ENCODE results near the gene PTOV1.
A peak's percentile ranks its signal among the peaks of the same experiment; 100 is the strongest.

Gene PTOV1

GRCh38 chr19:49862391-49863253 lies 11.7 kb downstream of the PTOV1 start:
- DNase-seq, result no peak

GRCh38 chr19:49863254-49863934 lies 12.4 kb downstream of the PTOV1 start:
- Mint-ChIP-seq H3K4me3 (no peak overlapping the region), H3K36me3 (ENCODE audit: insufficient read depth) (peaks cover 72% of the 10 kb centered on the region)

More at GRCh38 chr19:49862391-49863253, 11.7 kb downstream of the PTOV1 start:
- no peak for ATAC-seq (replicated peaks)
- Mint-ChIP-seq H3K36me3 (ENCODE audit: insufficient read depth) (peaks cover 72% of the 10 kb centered on the region), H3K9me3 (no peaks in the 10 kb centered on the region), H3K4me3 (no peak overlapping the region), H3K27ac (peak overlapping the region; percentile 47 to 80), H3K27me3 (no peaks in the 10 kb centered on the region), H3K4me1 (ENCODE audit: low read depth in 2 of 2) (peaks cover 25 to 27% of the 10 kb centered on the region in 2 donors)

GRCh38 chr19:49863935-49864320 lies 13.0 kb downstream of the PTOV1 start:
- H3K4me3 Mint-ChIP-seq, result no peak overlapping the region
- H3K36me3 Mint-ChIP-seq (ENCODE audit: insufficient read depth), result peaks cover 73% of the 10 kb centered on the region
- H3K27ac Mint-ChIP-seq, result no peak overlapping the region
- DNase-seq (no peak), ATAC-seq (replicated peaks) (no peak)
- peaks cover 30 to 35% of the 10 kb centered on the region in 2 donors for H3K4me1 Mint-ChIP-seq (ENCODE audit: low read depth in 2 of 2)
- no peaks in the 10 kb centered on the region for H3K9me3 Mint-ChIP-seq
- H3K27me3 Mint-ChIP-seq, result no peaks in the 10 kb centered on the region

More at GRCh38 chr19:49863254-49863934, 12.4 kb downstream of the PTOV1 start:
- Mint-ChIP-seq H3K4me1 (ENCODE audit: low read depth in 2 of 2) (peaks cover 30 to 34% of the 10 kb centered on the region in 2 donors), H3K27ac (peak overlapping the region; percentile 47 to 80), H3K27me3 (no peaks in the 10 kb centered on the region), H3K9me3 (no peaks in the 10 kb centered on the region)
- ATAC-seq (replicated peaks) (no peak), DNase-seq (no peak)

GRCh38 chr19:49864890-49865289 lies 13.9 kb downstream of the PTOV1 start:
- no peak overlapping the region for H3K4me3 Mint-ChIP-seq
- no peaks in the 10 kb centered on the region for H3K27me3 Mint-ChIP-seq
- DNase-seq (no peak), ATAC-seq (replicated peaks) (no peak)
- H3K36me3 Mint-ChIP-seq (ENCODE audit: insufficient read depth), result peaks cover 68% of the 10 kb centered on the region
- peaks cover 30 to 35% of the 10 kb centered on the region in 2 donors for H3K4me1 Mint-ChIP-seq (ENCODE audit: low read depth in 2 of 2)
- H3K9me3 Mint-ChIP-seq, result no peaks in the 10 kb centered on the region
- peak overlapping the region in 1 of 2 donors; percentile 79 for H3K27ac Mint-ChIP-seq

- H3K27me3 Mint-ChIP-seq, result no peaks in the 10 kb centered on the region
- DNase-seq, result peak; percentile 82 to 84 (median 83)
- H3K36me3 Mint-ChIP-seq (ENCODE audit: insufficient read depth), result peaks cover 53% of the 10 kb centered on the region
- H3K4me1 Mint-ChIP-seq (ENCODE audit: low read depth in 2 of 2), result peaks cover 37 to 41% of the 10 kb centered on the region in 2 donors
- peak within 1 kb of the TSS in 1 of 2 donors; percentile 95 for H3K27ac Mint-ChIP-seq
- peak; percentile 51 for ATAC-seq (replicated peaks)
- H3K4me3 Mint-ChIP-seq, result no peak within 1 kb of the TSS
- H3K9me3 Mint-ChIP-seq, result no peaks in the 10 kb centered on the region
Measured at GRCh38 chr19:49866933-49867782, 16.2 kb downstream of the PTOV1 start, which contains the start of gene PNKP. Gene PNKP, minus strand, starts transcription at chr19:49867576. Its CDS starts 372 bp downstream, at chr19:49867204.

- Mint-ChIP-seq H3K4me3 (no peak overlapping the region), H3K27me3 (no peaks in the 10 kb centered on the region), H3K4me1 (ENCODE audit: low read depth in 2 of 2) (peaks cover 33 to 37% of the 10 kb centered on the region in 2 donors), H3K27ac (no peak overlapping the region), H3K9me3 (no peaks in the 10 kb centered on the region), H3K36me3 (ENCODE audit: insufficient read depth) (peaks cover 47% of the 10 kb centered on the region)
- peak; percentile 2 for ATAC-seq (replicated peaks)
- no peak for DNase-seq
Measured at GRCh38 chr19:49869009-49869483, 18.1 kb downstream of the PTOV1 start.

- no peak overlapping the region for H3K4me3 Mint-ChIP-seq
- peaks cover 33 to 37% of the 10 kb centered on the region in 2 donors for H3K4me1 Mint-ChIP-seq (ENCODE audit: low read depth in 2 of 2)
- peaks cover 45% of the 10 kb centered on the region for H3K36me3 Mint-ChIP-seq (ENCODE audit: insufficient read depth)
- H3K9me3 Mint-ChIP-seq, result no peaks in the 10 kb centered on the region
- no peaks in the 10 kb centered on the region for H3K27me3 Mint-ChIP-seq
- DNase-seq (peak; percentile 88), ATAC-seq (replicated peaks) (peak; percentile 71)
- no peak overlapping the region for H3K27ac Mint-ChIP-seq
Measured at GRCh38 chr19:49869484-49870308, 18.7 kb downstream of the PTOV1 start.

GRCh38 chr19:49870309-49870901 lies 19.4 kb downstream of the PTOV1 start:
- Mint-ChIP-seq H3K36me3 (ENCODE audit: insufficient read depth) (peaks cover 39% of the 10 kb centered on the region), H3K27me3 (no peaks in the 10 kb centered on the region), H3K27ac (no peak overlapping the region), H3K4me3 (no peak overlapping the region), H3K4me1 (ENCODE audit: low read depth in 2 of 2) (peaks cover 34 to 36% of the 10 kb centered on the region in 2 donors), H3K9me3 (no peaks in the 10 kb centered on the region)
- DNase-seq, result no peak
- no peak for ATAC-seq (replicated peaks)

- peaks cover 29 to 30% of the 10 kb centered on the region in 2 donors for H3K4me1 Mint-ChIP-seq (ENCODE audit: low read depth in 2 of 2)
- peaks cover 33% of the 10 kb centered on the region for H3K36me3 Mint-ChIP-seq (ENCODE audit: insufficient read depth)
- H3K27me3 Mint-ChIP-seq, result no peaks in the 10 kb centered on the region
- DNase-seq (no peak), ATAC-seq (replicated peaks) (no peak)
- H3K9me3 Mint-ChIP-seq, result no peaks in the 10 kb centered on the region
- no peak overlapping the region for H3K27ac Mint-ChIP-seq
- peak overlapping the region; percentile 43 to 56 for H3K4me3 Mint-ChIP-seq
Measured at GRCh38 chr19:49871349-49871985, 20.5 kb downstream of the PTOV1 start.

GRCh38 chr19:49872245-49873128 lies 21.5 kb downstream of the PTOV1 start:
- ATAC-seq (replicated peaks), result no peak
- Mint-ChIP-seq H3K4me3 (peak overlapping the region; percentile 43 to 56), H3K4me1 (ENCODE audit: low read depth in 2 of 2) (peaks cover 19 to 23% of the 10 kb centered on the region in 2 donors), H3K9me3 (no peaks in the 10 kb centered on the region), H3K27ac (no peak overlapping the region), H3K36me3 (ENCODE audit: insufficient read depth) (peaks cover 26% of the 10 kb centered on the region), H3K27me3 (no peaks in the 10 kb centered on the region)
- no peak for DNase-seq

- H3K36me3 Mint-ChIP-seq (ENCODE audit: insufficient read depth), result peaks cover 19% of the 10 kb centered on the region
- peaks cover 16 to 19% of the 10 kb centered on the region in 2 donors for H3K4me1 Mint-ChIP-seq (ENCODE audit: low read depth in 2 of 2)
- ATAC-seq (replicated peaks), result no peak
- no peak overlapping the region for H3K4me3 Mint-ChIP-seq
- no peak for DNase-seq
- H3K27ac Mint-ChIP-seq, result no peak overlapping the region
- H3K27me3 Mint-ChIP-seq, result no peaks in the 10 kb centered on the region
- H3K9me3 Mint-ChIP-seq, result no peaks in the 10 kb centered on the region
Measured at GRCh38 chr19:49873129-49873521, 22.2 kb downstream of the PTOV1 start.
